CD4-positive, alpha-beta T cell treated with Interferon gamma for 1 hour (primary cell): ENCODE measurements around the gene STARD13.

Experiments used
- DNase-seq: peaks from one replicate; pipeline ENCODE4 v3.0.0-alpha.2; 2020

STARD13 gene

GRCh38 chr13:33310245-33311038, 24.9 kb upstream of the STARD13 start:
- no peak for DNase-seq

GRCh38 chr13:33308863-33309262, 23.3 kb upstream of the STARD13 start:
- no peak for DNase-seq

GRCh38 chr13:33307843-33308242, 22.3 kb upstream of the STARD13 start:
- no peak for DNase-seq

- no peak for DNase-seq
These were observed 18.5 kb upstream of the STARD13 start for GRCh38 chr13:33303855-33304597.

- DNase-seq: no peak
These were observed 14.1 kb upstream of the STARD13 start for GRCh38 chr13:33299626-33300025.

GRCh38 chr13:33296793-33297425, 11.4 kb upstream of the STARD13 start:
- no peak for DNase-seq

GRCh38 chr13:33292712-33293111, 7.2 kb upstream of the STARD13 start:
- DNase-seq: no peak

- no peak for DNase-seq
These were observed 4.9 kb upstream of the STARD13 start for GRCh38 chr13:33290421-33290965.

GRCh38 chr13:33289966-33290365, 4.4 kb upstream of the STARD13 start:
- no peak for DNase-seq

- DNase-seq: no peak
These were observed 1.8 kb upstream of the STARD13 start for GRCh38 chr13:33287142-33287882.

- DNase-seq: no peak
These were observed 573 bp upstream of the STARD13 start for GRCh38 chr13:33286128-33286527.

- no peak for DNase-seq
These were observed 639 bp downstream of the STARD13 start for GRCh38 chr13:33284916-33285315.

- no peak for DNase-seq
These were observed 1.5 kb downstream of the STARD13 start for GRCh38 chr13:33284031-33284430.

GRCh38 chr13:33283195-33283911, 2.2 kb downstream of the STARD13 start:
- no peak for DNase-seq

GRCh38 chr13:33281951-33282595, 3.5 kb downstream of the STARD13 start:
- no peak for DNase-seq

- DNase-seq: no peak
These were observed 4.6 kb downstream of the STARD13 start for GRCh38 chr13:33280923-33281322.

GRCh38 chr13:33280279-33280905, 5.2 kb downstream of the STARD13 start:
- no peak for DNase-seq

GRCh38 chr13:33279414-33280278, 5.9 kb downstream of the STARD13 start:
- DNase-seq: no peak

- no peak for DNase-seq
These were observed 6.6 kb downstream of the STARD13 start for GRCh38 chr13:33278913-33279312.

- DNase-seq: no peak
These were observed 7.6 kb downstream of the STARD13 start for GRCh38 chr13:33277946-33278345.
